GM12878 (cell line): Measurements from ENCODE around the gene ERC2. TPM values are rescaled to one million over a fixed set of nuclear protein-coding genes. Genes with fewer than 3 reads are reported as not detected.

Experiments used
- ATAC-seq: fragments of 200-7000 bp; cut with Tn5 transposase; 3 replicates; pipeline ENCODE4 v1.9.1; 2020; ENCODE audit warnings: mild to moderate bottlenecking, moderate library complexity
- BruUV-seq: library from RNA; stranded (reverse); fragments of 400-500 nt; replicated peaks from 2 replicates; lab custom pipeline; 2021; lab: Mats Ljungman, UMichigan
- CTCF ChIA-PET: fragments of 300-600 bp; sonication (Branson Sonifier 250); formaldehyde crosslinking; extraction: SDS; loops from one replicate; lab custom pipeline; 2021; ENCODE audit warnings: inconsistent platforms; lab: Yijun Ruan, JAX
- POLR2A ChIA-PET: fragments of 350-600 bp; formaldehyde crosslinking; extraction: SDS; loops from one replicate; lab custom pipeline; 2021; ENCODE audit warnings: inconsistent platforms; lab: Charles Lee
- RAD21 ChIA-PET: fragments of 300-600 bp; sonication (Branson Sonifier 250); formaldehyde crosslinking; loops from one replicate; lab custom pipeline; 2023; ENCODE audit warnings: antibody characterized with exemption; ENCODE audit not compliant: unreplicated experiment; lab: Charles Lee
- SMC1A ChIA-PET: fragments of 300-600 bp; sonication (Branson Sonifier 250); formaldehyde crosslinking; loops from one replicate; lab custom pipeline; 2023; ENCODE audit not compliant: unreplicated experiment, uncharacterized antibody; lab: Charles Lee
- DNase-seq: peaks from one replicate; pipeline ENCODE4 v3.0.0-alpha.2; 2011; ENCODE audit warnings: low read depth, low spot score
- FAIRE-seq: peaks from 3 replicates; lab custom pipeline; 2011; peaks lifted over from hg19 to GRCh38; lab: Jason Lieb, UNC
- H2AFZ ChIP-seq: 2 replicates; pipeline ENCODE4 v1.6.0; 2011; ENCODE audit warnings: low read depth, low read length, control low read depth; ENCODE audit not compliant: control insufficient read depth
- H3K27ac ChIP-seq: 2 replicates; pipeline ENCODE4 v1.5.1; 2011; ENCODE audit warnings: control low read depth; ENCODE audit not compliant: control insufficient read depth, insufficient read depth
- H3K27me3 ChIP-seq, 2 experiments: replicated peaks in 1 of 2; 2 replicates each; pipeline versions ENCODE4 v1.6.0 to v1.6.1; 2011; ENCODE audit warnings: low read length in 1 of 2; ENCODE audit not compliant: control insufficient read depth in 2 of 2, insufficient read depth in 2 of 2
- H3K36me3 ChIP-seq, 2 experiments: 2 replicates each; pipeline ENCODE4 v1.5.1; 2011; ENCODE audit warnings: low read length in 1 of 2; ENCODE audit not compliant: control insufficient read depth in 2 of 2, insufficient read depth in 2 of 2
- H3K4me1 ChIP-seq: 2 replicates; pipeline ENCODE4 v1.6.1; 2011; ENCODE audit warnings: mild to moderate bottlenecking, low read length, moderate library complexity, mixed read lengths; ENCODE audit not compliant: control insufficient read depth, insufficient read depth
- H3K4me2 ChIP-seq: 2 replicates; pipeline ENCODE4 v1.6.0; 2011; ENCODE audit warnings: control low read depth; ENCODE audit not compliant: control insufficient read depth, insufficient read depth
- H3K4me3 ChIP-seq: fragments of 200-600 bp; sonication (generic); 2 replicates; pipeline ENCODE4 v1.5.1; 2016
- H3K79me2 ChIP-seq: 2 replicates; pipeline ENCODE4 v1.6.0; 2011; ENCODE audit warnings: low read length; ENCODE audit not compliant: control insufficient read depth, insufficient read depth
- H3K9ac ChIP-seq: 2 replicates; pipeline ENCODE4 v1.8.0; 2011; ENCODE audit warnings: low read length, control low read depth, mixed read lengths; ENCODE audit not compliant: control insufficient read depth, insufficient read depth
- H3K9me3 ChIP-seq: replicated peaks from 3 replicates; pipeline ENCODE4 v1.5.1; 2011; ENCODE audit warnings: mild to moderate bottlenecking, low read length; ENCODE audit not compliant: control insufficient read depth, insufficient read depth
- H4K20me1 ChIP-seq: 2 replicates; pipeline ENCODE4 v1.6.0; 2011; ENCODE audit not compliant: control insufficient read depth, insufficient read depth
- ATF7 ChIP-seq: fragments of 450-650 bp; IDR thresholded peaks from 2 replicates; pipeline ENCODE4 v1.6.1; 2016; ENCODE audit warnings: low read depth, mild to moderate bottlenecking
- DPF2 ChIP-seq: fragments of 450-650 bp; IDR thresholded peaks from 2 replicates; pipeline ENCODE4 v1.6.1; 2017; ENCODE audit warnings: mild to moderate bottlenecking
- GABPA ChIP-seq: IDR thresholded peaks from 2 replicates; pipeline ENCODE4 v1.6.1; 2014; ENCODE audit warnings: antibody characterized with exemption, low read depth, mild to moderate bottlenecking, inconsistent platforms
- GATAD2B ChIP-seq: fragments of 450-650 bp; conservative IDR thresholded peaks from 2 replicates; pipeline ENCODE4 v1.6.1; 2017; ENCODE audit warnings: low read depth, mild to moderate bottlenecking, moderate library complexity
- IRF3 ChIP-seq: fragments of 450-650 bp; IDR thresholded peaks from 2 replicates; pipeline ENCODE4 v1.6.1; 2014; ENCODE audit warnings: mild to moderate bottlenecking
- NFIC ChIP-seq: IDR thresholded peaks from 2 replicates; pipeline ENCODE4 v1.6.1; 2012; ENCODE audit warnings: low read depth, mild to moderate bottlenecking, inconsistent platforms, low read length, moderate library complexity
- POLR2A ChIP-seq: IDR thresholded peaks from 2 replicates; pipeline ENCODE4 v1.6.1; 2011; ENCODE audit warnings: low read depth, mild to moderate bottlenecking, low read length
- SMAD5 ChIP-seq: IDR thresholded peaks from 2 replicates; pipeline ENCODE4 v1.6.1; 2016; ENCODE audit warnings: antibody characterized with exemption, low read depth
- ZNF622 ChIP-seq: fragments of 450-650 bp; IDR thresholded peaks from 2 replicates; pipeline ENCODE4 v1.6.1; 2017; ENCODE audit warnings: mild to moderate bottlenecking, inconsistent platforms
- WGBS: methylation state at CpG from one replicate; pipeline ENCODE4 v1.1.6; 2016; ENCODE audit warnings: low lambda C conversion rate; ENCODE audit not compliant: insufficient replicate concordance, insufficient coverage; ENCODE audit errors: missing lambda C conversion rate; 5-methylcytosine and 5-hydroxymethylcytosine counted together
- in situ Hi-C: fragments of 300-500 bp; cut with MboI; formaldehyde crosslinking; loops from 9 replicates; pipeline ENCODE4 v1.14.3; 2018; ENCODE audit warnings: mixed read lengths
- intact Hi-C: fragments of 100-400 bp; cut with micrococcal nuclease; formaldehyde crosslinking; loops from one replicate; pipeline ENCODE4 v1.14.2; 2022; ENCODE audit not compliant: unreplicated experiment
- polyA plus RNA-seq, 11 experiments: library from polyadenylated mRNA; depleted of rRNA in 4 of 11; unstranded in 6 of 11; stranded (reverse) in 5 of 11; fragments of >200 nt; fragmentation: Nextera tagmentation in 4 of 11; fragmentation: Illumina TruSeq in 1 of 11; extraction: Ambion mirVana in 4 of 11; extraction: Trizol in 1 of 11; gene quantifications; 1 replicate in 1 of 11; 2 replicates in 10 of 11; pipeline versions ENCODE4 v1.2.1 to v1.2.3, GENCODE V29; 2011 to 2016; ENCODE audit warnings: inconsistent platforms in 2 of 11, missing spikeins in 2 of 11, low read depth in 1 of 11
- total RNA-seq, 4 experiments: library from RNA; depleted of rRNA in 3 of 4; stranded (reverse); fragments of >200 nt in 3 of 4; fragmentation: Illumina TruSeq in 1 of 4; extraction: Trizol in 1 of 4; gene quantifications; 2 replicates each; pipeline versions ENCODE4 v1.2.1 to v1.2.3, GENCODE V29; 2013 to 2021
- TF ChIP-seq, protein P1 (sequence below): fragments of 150-350 bp; IDR thresholded peaks from 2 replicates; pipeline ENCODE4 v1.6.1; 2014; ENCODE audit warnings: mild to moderate bottlenecking, low read depth, low read length
- TF ChIP-seq, protein P2 (sequence below): IDR thresholded peaks from 2 replicates; pipeline ENCODE4 v1.6.1; 2012; ENCODE audit warnings: improper control_type of control experiment, low read depth, low read length; ENCODE audit not compliant: insufficient replicate concordance

The ERC2 gene
- total and polyA plus RNA-seq, 10 of the 15 experiments (the other 5 are each of a cell fraction or from before 2014, with no cell fraction given): 0.06 to 1.4 (median 0.12) TPM; not detected in 3

DNA sequence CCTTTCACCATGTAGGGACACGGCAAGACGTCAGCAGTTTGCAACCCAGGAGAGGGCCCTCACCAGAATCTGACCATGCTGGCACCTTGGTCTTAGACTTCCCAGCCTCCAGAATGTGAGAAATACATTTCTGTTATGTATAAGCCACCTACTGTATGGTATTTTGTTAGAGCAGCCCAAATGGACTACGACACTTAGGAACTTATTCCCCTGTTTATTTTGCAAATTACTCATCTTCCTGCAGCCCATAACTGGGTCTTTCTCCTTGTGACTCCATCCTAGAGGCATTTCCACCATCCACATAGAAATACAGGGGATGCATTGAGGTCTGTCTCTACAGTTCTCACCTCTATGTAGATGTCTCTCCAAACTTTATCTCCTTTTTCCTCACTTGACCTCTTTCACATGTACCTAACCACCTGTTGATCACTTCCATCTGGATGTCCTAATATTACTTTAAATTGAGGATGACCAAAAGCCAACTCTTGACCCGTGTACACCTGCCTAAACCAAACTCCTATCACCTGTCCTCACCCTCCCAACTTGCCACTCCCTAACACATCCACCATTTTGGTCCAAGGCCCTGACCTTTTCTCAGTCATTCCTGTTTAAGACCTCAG, 575.1 kb downstream of the ERC2 start:
- no peaks in the 10 kb centered on the region for H3K79me2 ChIP-seq
- H3K9ac ChIP-seq: no peak overlapping the region
- ChIA-PET SMC1A (no interaction called here), POLR2A (no interaction called here), CTCF (no interaction called here), RAD21 (no interaction called here)
- H2AFZ ChIP-seq: no peak overlapping the region
- FAIRE-seq (no peak), ATAC-seq (no peak), DNase-seq (no peak)
- in situ Hi-C loops (no loop called here), intact Hi-C loops (no loop called here)
- no TSS peak for BruUV-seq
- WGBS: 19% methylated on average over 4 of the region's 4 CpGs
- no peaks in the 10 kb centered on the region for H3K4me1 ChIP-seq
- H3K36me3 ChIP-seq: no peaks in the 10 kb centered on the region
- H4K20me1 ChIP-seq: no peaks in the 10 kb centered on the region
- no peaks in the 10 kb centered on the region for H3K9me3 ChIP-seq
- H3K27ac ChIP-seq: no peak overlapping the region
- H3K4me3 ChIP-seq: no peak overlapping the region
- no peaks in the 10 kb centered on the region; a peak in 1 of 4 replicates for H3K27me3 ChIP-seq
- TF ChIP-seq IRF3 (no peak), POLR2A (no peak), GABPA (no peak)
- H3K4me2 ChIP-seq: no peak overlapping the region

- no peaks in the 10 kb centered on the region; a peak in 1 of 4 replicates for H3K27me3 ChIP-seq
- H3K79me2 ChIP-seq: no peaks in the 10 kb centered on the region
- ChIA-PET CTCF (no interaction called here), RAD21 (no interaction called here), POLR2A (interaction anchor here (0.6 kb wide), 1 partner anchor 429 kb away, joined by 4 read pairs; no protein-coding TSS in a partner anchor), SMC1A (no interaction called here)
- H3K9ac ChIP-seq: no peak overlapping the region
- ATAC-seq: no peak
- no TSS peak for BruUV-seq
- FAIRE-seq: no peak
- H4K20me1 ChIP-seq: no peaks in the 10 kb centered on the region
- no peaks in the 10 kb centered on the region for H3K9me3 ChIP-seq
- H3K4me1 ChIP-seq: no peaks in the 10 kb centered on the region
- DNase-seq: no peak
- intact Hi-C loops: no loop called here
- no peak overlapping the region for H3K4me3 ChIP-seq
- WGBS: 8% methylated on average over 1 of the region's 2 CpGs
- H3K36me3 ChIP-seq: no peaks in the 10 kb centered on the region
- H3K27ac ChIP-seq: no peak overlapping the region
- in situ Hi-C loops: no loop called here
- H2AFZ ChIP-seq: no peak overlapping the region
- no peak overlapping the region for H3K4me2 ChIP-seq
- TF ChIP-seq DPF2 (no peak), ATF7 (no peak), SMAD5 (no peak), GATAD2B (no peak), NFIC (no peak), ZNF622 (no peak)
- TF ChIP-seq, protein P1, sequence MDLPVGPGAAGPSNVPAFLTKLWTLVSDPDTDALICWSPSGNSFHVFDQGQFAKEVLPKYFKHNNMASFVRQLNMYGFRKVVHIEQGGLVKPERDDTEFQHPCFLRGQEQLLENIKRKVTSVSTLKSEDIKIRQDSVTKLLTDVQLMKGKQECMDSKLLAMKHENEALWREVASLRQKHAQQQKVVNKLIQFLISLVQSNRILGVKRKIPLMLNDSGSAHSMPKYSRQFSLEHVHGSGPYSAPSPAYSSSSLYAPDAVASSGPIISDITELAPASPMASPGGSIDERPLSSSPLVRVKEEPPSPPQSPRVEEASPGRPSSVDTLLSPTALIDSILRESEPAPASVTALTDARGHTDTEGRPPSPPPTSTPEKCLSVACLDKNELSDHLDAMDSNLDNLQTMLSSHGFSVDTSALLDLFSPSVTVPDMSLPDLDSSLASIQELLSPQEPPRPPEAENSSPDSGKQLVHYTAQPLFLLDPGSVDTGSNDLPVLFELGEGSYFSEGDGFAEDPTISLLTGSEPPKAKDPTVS: no peak
- TF ChIP-seq, protein P2, sequence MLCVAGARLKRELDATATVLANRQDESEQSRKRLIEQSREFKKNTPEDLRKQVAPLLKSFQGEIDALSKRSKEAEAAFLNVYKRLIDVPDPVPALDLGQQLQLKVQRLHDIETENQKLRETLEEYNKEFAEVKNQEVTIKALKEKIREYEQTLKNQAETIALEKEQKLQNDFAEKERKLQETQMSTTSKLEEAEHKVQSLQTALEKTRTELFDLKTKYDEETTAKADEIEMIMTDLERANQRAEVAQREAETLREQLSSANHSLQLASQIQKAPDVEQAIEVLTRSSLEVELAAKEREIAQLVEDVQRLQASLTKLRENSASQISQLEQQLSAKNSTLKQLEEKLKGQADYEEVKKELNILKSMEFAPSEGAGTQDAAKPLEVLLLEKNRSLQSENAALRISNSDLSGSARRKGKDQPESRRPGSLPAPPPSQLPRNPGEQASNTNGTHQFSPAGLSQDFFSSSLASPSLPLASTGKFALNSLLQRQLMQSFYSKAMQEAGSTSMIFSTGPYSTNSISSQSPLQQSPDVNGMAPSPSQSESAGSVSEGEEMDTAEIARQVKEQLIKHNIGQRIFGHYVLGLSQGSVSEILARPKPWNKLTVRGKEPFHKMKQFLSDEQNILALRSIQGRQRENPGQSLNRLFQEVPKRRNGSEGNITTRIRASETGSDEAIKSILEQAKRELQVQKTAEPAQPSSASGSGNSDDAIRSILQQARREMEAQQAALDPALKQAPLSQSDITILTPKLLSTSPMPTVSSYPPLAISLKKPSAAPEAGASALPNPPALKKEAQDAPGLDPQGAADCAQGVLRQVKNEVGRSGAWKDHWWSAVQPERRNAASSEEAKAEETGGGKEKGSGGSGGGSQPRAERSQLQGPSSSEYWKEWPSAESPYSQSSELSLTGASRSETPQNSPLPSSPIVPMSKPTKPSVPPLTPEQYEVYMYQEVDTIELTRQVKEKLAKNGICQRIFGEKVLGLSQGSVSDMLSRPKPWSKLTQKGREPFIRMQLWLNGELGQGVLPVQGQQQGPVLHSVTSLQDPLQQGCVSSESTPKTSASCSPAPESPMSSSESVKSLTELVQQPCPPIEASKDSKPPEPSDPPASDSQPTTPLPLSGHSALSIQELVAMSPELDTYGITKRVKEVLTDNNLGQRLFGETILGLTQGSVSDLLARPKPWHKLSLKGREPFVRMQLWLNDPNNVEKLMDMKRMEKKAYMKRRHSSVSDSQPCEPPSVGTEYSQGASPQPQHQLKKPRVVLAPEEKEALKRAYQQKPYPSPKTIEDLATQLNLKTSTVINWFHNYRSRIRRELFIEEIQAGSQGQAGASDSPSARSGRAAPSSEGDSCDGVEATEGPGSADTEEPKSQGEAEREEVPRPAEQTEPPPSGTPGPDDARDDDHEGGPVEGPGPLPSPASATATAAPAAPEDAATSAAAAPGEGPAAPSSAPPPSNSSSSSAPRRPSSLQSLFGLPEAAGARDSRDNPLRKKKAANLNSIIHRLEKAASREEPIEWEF: no peak
Measured at GRCh38 chr3:55891106-55891505, 577.2 kb downstream of the ERC2 start.
